ENCODE results near the gene TRIM28. TPM values are rescaled to one million over a fixed set of nuclear protein-coding genes. Genes with fewer than 3 reads are reported as not detected.

The TRIM28 gene
- total and polyA plus RNA-seq, 7 experiments from 2014 or later: 55.3 to 564 (median 403) TPM

GRCh38 chr19:58569191-58569942 is 25.5 kb downstream of the TRIM28 start:
- Mint-ChIP-seq H3K27me3 (peaks cover 0 to 4% (median 0%) of the 10 kb centered on the region in 5 donors), H3K9me3 (peaks cover 0 to 3% (median 0%) of the 10 kb centered on the region in 11 donors), H3K27ac (peak overlapping the region in 1 of 9 donors; percentile 0), H3K36me3 (peaks cover 0 to 15% (median 13%) of the 10 kb centered on the region in 5 donors), H3K4me3 (peak overlapping the region in 1 of 10 donors; percentile 7), H3K4me1 (peaks cover 18 to 38% (median 26%) of the 10 kb centered on the region in 7 donors)
- H3K27ac ChIP-seq (ENCODE audit: low read depth, low read length): no peak overlapping the region
- H3K36me3 ChIP-seq (ENCODE audit: control insufficient read depth in 2 of 3, insufficient read depth in 3 of 3, low read length in 3 of 3): peaks cover 0 to 9% (median 0%) of the 10 kb centered on the region in 3 experiments
- intact Hi-C loops (cut with micrococcal nuclease): no loop called here
- DNase-seq (peak in 1 of 9 donors; percentile 19), ATAC-seq (no peak)
- ChIA-PET CTCF (interaction anchor here (2.0 kb wide), 1 partner anchor 50 kb away, joined by 5 read pairs; the partner anchor contains the start of gene ZBTB45), POLR2A (interaction anchor here (0.5 to 4.2 kb wide), 5 partner anchors 8 to 493 kb away, joined by 3 to 40 read pairs (median 3); partner anchors contain the start of gene ZBTB45)
- no peak overlapping the region for H3K4me3 ChIP-seq (ENCODE audit: low read length)
- H3K9me3 ChIP-seq (ENCODE audit: control insufficient read depth in 2 of 3, low read length in 3 of 3): no peaks in the 10 kb centered on the region
- H3K27me3 ChIP-seq (ENCODE audit: control insufficient read depth in 2 of 2, insufficient read depth in 2 of 2, low read length in 2 of 2): no peaks in the 10 kb centered on the region
- H3K4me1 ChIP-seq (ENCODE audit: control insufficient read depth in 2 of 2, insufficient read depth in 2 of 2, low read length in 2 of 2): peaks cover 14 to 15% of the 10 kb centered on the region in 2 donors

- H3K27ac ChIP-seq (ENCODE audit: low read depth, low read length): no peak overlapping the region
- peaks cover 0 to 3% (median 0%) of the 10 kb centered on the region in 11 donors for H3K9me3 Mint-ChIP-seq
- H3K4me1 Mint-ChIP-seq: peaks cover 21 to 38% (median 26%) of the 10 kb centered on the region in 7 donors
- intact Hi-C loops (cut with micrococcal nuclease): no loop called here
- peaks cover 19 to 20% of the 10 kb centered on the region in 2 donors for H3K4me1 ChIP-seq (ENCODE audit: control insufficient read depth in 2 of 2, insufficient read depth in 2 of 2, low read length in 2 of 2)
- CTCF ChIA-PET: interaction anchor here (2.0 kb wide), 1 partner anchor 50 kb away, joined by 5 read pairs; the partner anchor contains the start of gene ZBTB45
- H3K36me3 Mint-ChIP-seq: peaks cover 0 to 13% (median 11%) of the 10 kb centered on the region in 5 donors
- peak overlapping the region in 1 of 9 donors; percentile 46 for H3K27ac Mint-ChIP-seq
- DNase-seq: peak in 1 of 9 donors; percentile 21
- peaks cover 0 to 4% (median 0%) of the 10 kb centered on the region in 5 donors for H3K27me3 Mint-ChIP-seq
- ATAC-seq: no peak
- POLR2A ChIA-PET: interaction anchor here (0.5 to 4.2 kb wide), 6 partner anchors 8 to 493 kb away, joined by 3 to 40 read pairs (median 4); partner anchors contain the start of genes CHMP2A and ZBTB45
- peaks cover 0 to 9% (median 0%) of the 10 kb centered on the region in 3 experiments for H3K36me3 ChIP-seq (ENCODE audit: control insufficient read depth in 2 of 3, insufficient read depth in 3 of 3, low read length in 3 of 3)
- no peak overlapping the region for H3K4me3 ChIP-seq (ENCODE audit: low read length)
- H3K27me3 ChIP-seq (ENCODE audit: control insufficient read depth in 2 of 2, insufficient read depth in 2 of 2, low read length in 2 of 2): no peaks in the 10 kb centered on the region
- H3K4me3 Mint-ChIP-seq: no peak overlapping the region
- no peaks in the 10 kb centered on the region for H3K9me3 ChIP-seq (ENCODE audit: control insufficient read depth in 2 of 3, low read length in 3 of 3)
Measured at GRCh38 chr19:58569943-58570670, 26.2 kb downstream of the TRIM28 start.

- Histone ChIP-seq H3K4me1 (ENCODE audit: control insufficient read depth in 2 of 2, insufficient read depth in 2 of 2, low read length in 2 of 2) (peaks cover 19 to 20% of the 10 kb centered on the region in 2 donors), H3K9me3 (ENCODE audit: control insufficient read depth in 2 of 3, low read length in 3 of 3) (no peaks in the 10 kb centered on the region), H3K27ac (ENCODE audit: low read depth, low read length) (no peak overlapping the region), H3K4me3 (ENCODE audit: low read length) (no peak overlapping the region), H3K36me3 (ENCODE audit: control insufficient read depth in 2 of 3, insufficient read depth in 3 of 3, low read length in 3 of 3) (peaks cover 0 to 9% (median 0%) of the 10 kb centered on the region in 3 experiments), H3K27me3 (ENCODE audit: control insufficient read depth in 2 of 2, insufficient read depth in 2 of 2, low read length in 2 of 2) (no peaks in the 10 kb centered on the region)
- ATAC-seq: no peak
- peaks cover 0 to 4% (median 0%) of the 10 kb centered on the region in 5 donors for H3K27me3 Mint-ChIP-seq
- H3K9me3 Mint-ChIP-seq: peaks cover 0 to 3% (median 0%) of the 10 kb centered on the region in 11 donors
- DNase-seq: peak in 1 of 9 donors; percentile 20
- peak overlapping the region in 3 of 10 donors; percentile 1 to 98 (median 82) for H3K4me3 Mint-ChIP-seq
- ChIA-PET POLR2A (interaction anchor here (1.3 to 4.2 kb wide), 6 partner anchors 9 to 52 kb away, joined by 4 to 40 read pairs (median 16); partner anchors contain the start of genes CHMP2A, TRIM28 and ZBTB45), CTCF (interaction anchor here (1.1 to 2.0 kb wide), 3 partner anchors 10 to 51 kb away, joined by 3 to 5 read pairs (median 3); partner anchors contain the start of gene ZBTB45)
- peak overlapping the region in 1 of 9 donors; percentile 43 for H3K27ac Mint-ChIP-seq
- intact Hi-C loops (cut with micrococcal nuclease): no loop called here
- H3K4me1 Mint-ChIP-seq: peaks cover 21 to 42% (median 31%) of the 10 kb centered on the region in 7 donors
- H3K36me3 Mint-ChIP-seq: peaks cover 0 to 13% (median 11%) of the 10 kb centered on the region in 5 donors
Measured at GRCh38 chr19:58570770-58571574, 27.1 kb downstream of the TRIM28 start.

- H3K9me3 Mint-ChIP-seq: peaks cover 0 to 3% (median 0%) of the 10 kb centered on the region in 11 donors
- Histone ChIP-seq H3K4me3 (ENCODE audit: low read length) (no peak overlapping the region), H3K36me3 (ENCODE audit: control insufficient read depth in 2 of 3, insufficient read depth in 3 of 3, low read length in 3 of 3) (peaks cover 0 to 9% (median 0%) of the 10 kb centered on the region in 3 experiments), H3K27ac (ENCODE audit: low read depth, low read length) (no peak overlapping the region), H3K4me1 (ENCODE audit: control insufficient read depth in 2 of 2, insufficient read depth in 2 of 2, low read length in 2 of 2) (peaks cover 19 to 20% of the 10 kb centered on the region in 2 donors), H3K27me3 (ENCODE audit: control insufficient read depth in 2 of 2, insufficient read depth in 2 of 2, low read length in 2 of 2) (no peaks in the 10 kb centered on the region), H3K9me3 (ENCODE audit: control insufficient read depth in 2 of 3, low read length in 3 of 3) (no peaks in the 10 kb centered on the region)
- ChIA-PET POLR2A (interaction anchor here (1.3 to 4.2 kb wide), 6 partner anchors 10 to 52 kb away, joined by 4 to 40 read pairs (median 16); partner anchors contain the start of genes CHMP2A, TRIM28 and ZBTB45), CTCF (interaction anchor here (1.1 to 1.2 kb wide), 2 partner anchors 9 to 10 kb away, joined by 3 read pairs; no protein-coding TSS in a partner anchor)
- H3K36me3 Mint-ChIP-seq: peaks cover 0 to 13% (median 10%) of the 10 kb centered on the region in 5 donors
- DNase-seq (peak in 1 of 9 donors; percentile 17), ATAC-seq (no peak)
- H3K4me1 Mint-ChIP-seq: peaks cover 26 to 46% (median 33%) of the 10 kb centered on the region in 7 donors
- H3K27ac Mint-ChIP-seq: peak overlapping the region in 8 of 9 donors; percentile 43 to 100 (median 98)
- intact Hi-C loops (cut with micrococcal nuclease): no loop called here
- peak overlapping the region in 7 of 10 donors; percentile 82 to 100 (median 98) for H3K4me3 Mint-ChIP-seq
- H3K27me3 Mint-ChIP-seq: peaks cover 0 to 4% (median 0%) of the 10 kb centered on the region in 5 donors
Measured at GRCh38 chr19:58571575-58571947, 27.7 kb downstream of the TRIM28 start.

- POLR2A ChIA-PET: interaction anchor here (0.8 to 4.2 kb wide), 8 partner anchors 10 to 53 kb away, joined by 3 to 40 read pairs (median 10); partner anchors contain the start of genes CHMP2A, TRIM28, UBE2M and ZBTB45
- intact Hi-C loops (cut with micrococcal nuclease): loop anchor here in 1 of 2 donors (1.0 kb wide), 1 partner anchor 9 kb away; no protein-coding TSS in a partner anchor
- H3K27ac Mint-ChIP-seq: peak overlapping the region; percentile 97 to 100 (median 100)
- H3K9me3 Mint-ChIP-seq: peaks cover 0 to 3% (median 0%) of the 10 kb centered on the region in 11 donors
- peaks cover 0 to 13% (median 10%) of the 10 kb centered on the region in 5 donors for H3K36me3 Mint-ChIP-seq
- DNase-seq: no peak
- peaks cover 0 to 4% (median 0%) of the 10 kb centered on the region in 5 donors for H3K27me3 Mint-ChIP-seq
- H3K4me3 Mint-ChIP-seq: peak overlapping the region; percentile 82 to 100 (median 98)
- H3K4me1 Mint-ChIP-seq: peaks cover 27 to 46% (median 33%) of the 10 kb centered on the region in 7 donors
- H3K4me3 ChIP-seq (ENCODE audit: low read length): peak overlapping the region; percentile 71
- no peak for ATAC-seq
- peaks cover 0 to 9% (median 0%) of the 10 kb centered on the region in 3 experiments for H3K36me3 ChIP-seq (ENCODE audit: control insufficient read depth in 2 of 3, insufficient read depth in 3 of 3, low read length in 3 of 3)
- no peaks in the 10 kb centered on the region for H3K9me3 ChIP-seq (ENCODE audit: control insufficient read depth in 2 of 3, low read length in 3 of 3)
- CTCF ChIA-PET: interaction anchor here (1.1 to 1.2 kb wide), 2 partner anchors 8 to 11 kb away, joined by 3 read pairs; no protein-coding TSS in a partner anchor
- H3K27ac ChIP-seq (ENCODE audit: low read depth, low read length): peak overlapping the region; percentile 97
- H3K27me3 ChIP-seq (ENCODE audit: control insufficient read depth in 2 of 2, insufficient read depth in 2 of 2, low read length in 2 of 2): no peaks in the 10 kb centered on the region
- H3K4me1 ChIP-seq (ENCODE audit: control insufficient read depth in 2 of 2, insufficient read depth in 2 of 2, low read length in 2 of 2): peaks cover 19 to 20% of the 10 kb centered on the region in 2 donors
Measured at GRCh38 chr19:58572026-58572817, 28.4 kb downstream of the TRIM28 start.

Measured in naive thymus-derived CD4-positive, alpha-beta T cell (primary cell).